Thyroid gland (tissue), 4 donors: ENCODE data around the gene KCNQ1. TPM values are rescaled to one million over a fixed set of nuclear protein-coding genes. Genes with fewer than 3 reads are reported as not detected.
A peak's percentile ranks its signal among the peaks of the same experiment; 100 is the strongest.

Source experiments
- DNase-seq, 2 donors: peaks; one replicate each; pipeline ENCODE4 v3.0.0-alpha.2; 2019
- H3K27ac ChIP-seq, 3 donors: fragments of 200-600 bp; sonication (generic); 1 replicate in 2 of 3; 2 replicates in 1 of 3; pipeline ENCODE4 v1.5.1; 2016 to 2019; ENCODE audit warnings: mild to moderate bottlenecking in 1 of 3, moderate library complexity in 1 of 3
- H3K27me3 ChIP-seq: fragments of 200-600 bp; sonication (generic); one replicate; pipeline ENCODE4 v1.5.1; 2019
- H3K36me3 ChIP-seq, 2 donors: fragments of 200-600 bp; sonication (generic); one replicate each; pipeline ENCODE4 v1.5.1; 2016 to 2019
- H3K4me1 ChIP-seq, 2 donors: fragments of 200-600 bp; sonication (generic); one replicate each; pipeline ENCODE4 v1.5.1; 2017 to 2019
- H3K4me3 ChIP-seq, 3 donors: fragments of 200-600 bp; sonication (generic); replicated peaks in 1 of 3; 1 replicate in 2 of 3; 2 replicates in 1 of 3; pipeline ENCODE4 v1.5.1; 2016; ENCODE audit warnings: mild to moderate bottlenecking in 1 of 3
- H3K9me3 ChIP-seq: fragments of 200-600 bp; sonication (generic); one replicate; pipeline ENCODE4 v1.5.1; 2017
- POLR2A ChIP-seq, 2 donors: fragments of 450-650 bp; IDR thresholded peaks; one replicate each; pipeline ENCODE4 v1.6.1; 2017; ENCODE audit warnings: antibody characterized with exemption in 2 of 2, mild to moderate bottlenecking in 2 of 2, moderate library complexity in 1 of 2
- WGBS, 2 donors: methylation state at CpG; one replicate each; pipeline ENCODE4 v1.1.5; 2017; 5-methylcytosine and 5-hydroxymethylcytosine counted together
- intact Hi-C: fragments of 100-400 bp; cut with DNase I; formaldehyde crosslinking; loops from one replicate; pipeline ENCODE4 v1.15.1; 2023
- total RNA-seq, 4 donors: library from RNA; depleted of rRNA; stranded (reverse); fragments of >200 nt; gene quantifications; one replicate each; pipeline ENCODE4 v1.2.3, GENCODE V29; 2016
- TF ChIP-seq, protein P1 (sequence below), 6 experiments: fragments of 200-600 bp in 3 of 6; fragments of 450-650 bp in 3 of 6; sonication (generic) in 3 of 6; IDR thresholded peaks; one replicate each; pipeline ENCODE4 v1.5.1; 2016 to 2019; ENCODE audit warnings: antibody characterized with exemption in 6 of 6, mild to moderate bottlenecking in 2 of 6, inconsistent platforms in 1 of 6, moderate library complexity in 1 of 6

Gene KCNQ1
- total RNA-seq, 4 donors from 2014 or later = 51.3 to 103 (median 97.8) TPM

DNA sequence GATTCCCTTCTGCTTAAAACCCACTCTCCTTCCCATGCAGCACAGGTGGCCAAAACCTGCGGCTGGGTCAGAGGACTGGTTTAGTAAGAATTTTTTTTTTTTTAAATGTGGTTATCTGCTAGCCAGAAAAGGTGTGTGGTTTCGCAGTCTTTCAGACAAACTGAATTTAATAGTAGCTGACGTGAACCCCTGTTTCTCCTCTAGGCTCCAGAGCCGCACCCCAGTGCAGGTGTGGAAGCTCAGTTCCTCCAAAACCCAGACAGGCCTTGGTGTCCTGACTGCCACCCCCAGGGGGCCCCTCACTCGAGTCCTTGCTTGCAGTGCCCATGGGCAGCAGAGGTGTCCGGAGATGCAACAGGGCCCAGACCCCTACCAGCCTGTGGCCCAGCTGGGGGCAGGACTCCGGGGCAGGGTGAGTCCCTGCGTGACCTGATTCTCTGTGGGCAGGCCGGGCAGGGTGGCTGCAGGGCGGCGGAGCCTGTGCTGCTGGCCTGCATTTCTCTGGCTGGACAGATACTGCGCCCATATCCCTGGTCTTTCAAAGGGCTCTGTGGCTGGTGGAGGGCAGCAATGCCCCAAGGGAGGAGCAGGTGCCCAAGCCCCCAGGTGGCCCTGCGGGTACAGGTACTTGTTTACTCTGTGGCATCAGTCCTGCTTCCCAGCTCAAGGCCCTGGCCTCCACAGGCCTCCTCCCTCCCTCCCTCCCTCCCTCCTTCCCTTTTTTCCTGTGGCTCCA is 15.2 kb downstream of the KCNQ1 start:
- Histone ChIP-seq H3K4me1 (peaks cover 31 to 45% of the 10 kb centered on the region in 2 donors), H3K9me3 (no peaks in the 10 kb centered on the region), H3K36me3 (no peaks in the 10 kb centered on the region), H3K27me3 (no peaks in the 10 kb centered on the region), H3K27ac (peak overlapping the region; percentile 71 to 100 (median 99)), H3K4me3 (no peak overlapping the region)
- peak in 1 of 2 donors; percentile 26 for DNase-seq
- WGBS, 2 donors = 78 to 88% methylated on average over 6 to 8 of the region's 13 CpGs
- no peak for TF ChIP-seq POLR2A (IDR thresholded peaks at IDR 0.05)
- TF ChIP-seq, protein P1, sequence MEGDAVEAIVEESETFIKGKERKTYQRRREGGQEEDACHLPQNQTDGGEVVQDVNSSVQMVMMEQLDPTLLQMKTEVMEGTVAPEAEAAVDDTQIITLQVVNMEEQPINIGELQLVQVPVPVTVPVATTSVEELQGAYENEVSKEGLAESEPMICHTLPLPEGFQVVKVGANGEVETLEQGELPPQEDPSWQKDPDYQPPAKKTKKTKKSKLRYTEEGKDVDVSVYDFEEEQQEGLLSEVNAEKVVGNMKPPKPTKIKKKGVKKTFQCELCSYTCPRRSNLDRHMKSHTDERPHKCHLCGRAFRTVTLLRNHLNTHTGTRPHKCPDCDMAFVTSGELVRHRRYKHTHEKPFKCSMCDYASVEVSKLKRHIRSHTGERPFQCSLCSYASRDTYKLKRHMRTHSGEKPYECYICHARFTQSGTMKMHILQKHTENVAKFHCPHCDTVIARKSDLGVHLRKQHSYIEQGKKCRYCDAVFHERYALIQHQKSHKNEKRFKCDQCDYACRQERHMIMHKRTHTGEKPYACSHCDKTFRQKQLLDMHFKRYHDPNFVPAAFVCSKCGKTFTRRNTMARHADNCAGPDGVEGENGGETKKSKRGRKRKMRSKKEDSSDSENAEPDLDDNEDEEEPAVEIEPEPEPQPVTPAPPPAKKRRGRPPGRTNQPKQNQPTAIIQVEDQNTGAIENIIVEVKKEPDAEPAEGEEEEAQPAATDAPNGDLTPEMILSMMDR (IDR thresholded peaks at IDR 0.05) = no peak
- intact Hi-C loops = no loop called here

- Histone ChIP-seq H3K36me3 (no peaks in the 10 kb centered on the region), H3K27ac (peak overlapping the region; percentile 71 to 100 (median 99)), H3K27me3 (no peaks in the 10 kb centered on the region), H3K4me3 (no peak overlapping the region), H3K4me1 (peaks cover 38 to 52% of the 10 kb centered on the region in 2 donors), H3K9me3 (no peaks in the 10 kb centered on the region)
- TF ChIP-seq, protein P1 (IDR thresholded peaks at IDR 0.05) = no peak
- TF ChIP-seq POLR2A (IDR thresholded peaks at IDR 0.05) = no peak
- intact Hi-C loops = no loop called here
- DNase-seq = peak; percentile 26 to 35
- 83 to 88% methylated on average over 9 to 13 of the region's 15 CpGs for WGBS, 2 donors
Measured at GRCh38 chr11:2460540-2461252, 15.9 kb downstream of the KCNQ1 start.

DNA sequence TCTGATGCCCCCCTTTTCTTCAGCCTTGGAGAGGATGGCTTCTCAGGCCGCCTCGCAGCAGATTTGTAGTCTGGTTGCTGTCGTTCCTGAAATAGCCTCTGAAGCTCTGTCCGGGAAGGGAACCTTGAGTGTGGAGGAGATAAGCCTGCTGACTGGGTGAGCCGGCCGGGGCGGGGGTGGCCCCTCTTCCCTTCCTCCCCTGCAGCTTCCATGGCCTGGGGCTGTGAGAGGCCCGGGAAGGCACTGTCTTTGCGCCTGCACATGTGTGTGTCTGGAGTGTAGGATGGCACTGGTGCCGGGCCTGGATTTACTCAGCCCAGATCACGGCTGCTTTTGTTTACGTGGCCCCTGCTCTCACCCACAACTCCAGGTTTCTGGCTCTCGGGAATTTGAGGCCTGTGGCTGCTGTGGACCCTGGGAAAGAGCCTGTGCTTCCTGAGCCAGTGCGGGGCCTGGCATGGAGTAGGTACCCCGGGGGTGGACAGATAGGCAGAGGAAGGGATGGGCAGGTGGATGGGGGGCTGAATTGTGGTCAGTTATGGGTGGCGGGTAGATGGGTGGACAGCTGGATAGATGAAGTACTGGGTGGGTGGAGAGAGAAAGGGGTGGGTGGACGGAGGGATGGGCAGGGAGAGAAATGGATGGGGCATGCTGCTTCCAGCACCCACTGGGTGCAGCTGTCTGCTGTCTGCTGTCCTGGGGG is 16.6 kb downstream of the KCNQ1 start:
- H3K4me1 ChIP-seq = peaks cover 45 to 59% of the 10 kb centered on the region in 2 donors
- H3K27ac ChIP-seq = peak overlapping the region; percentile 99 to 100 (median 100)
- intact Hi-C loops = no loop called here
- no peaks in the 10 kb centered on the region for H3K9me3 ChIP-seq
- no peaks in the 10 kb centered on the region for H3K36me3 ChIP-seq
- 88 to 89% methylated on average over 16 of the region's 17 CpGs for WGBS, 2 donors
- H3K27me3 ChIP-seq = no peaks in the 10 kb centered on the region
- no peak for TF ChIP-seq POLR2A (IDR thresholded peaks at IDR 0.05)
- TF ChIP-seq, protein P1 (IDR thresholded peaks at IDR 0.05) = no peak
- no peak for DNase-seq
- H3K4me3 ChIP-seq = no peak overlapping the region

DNA sequence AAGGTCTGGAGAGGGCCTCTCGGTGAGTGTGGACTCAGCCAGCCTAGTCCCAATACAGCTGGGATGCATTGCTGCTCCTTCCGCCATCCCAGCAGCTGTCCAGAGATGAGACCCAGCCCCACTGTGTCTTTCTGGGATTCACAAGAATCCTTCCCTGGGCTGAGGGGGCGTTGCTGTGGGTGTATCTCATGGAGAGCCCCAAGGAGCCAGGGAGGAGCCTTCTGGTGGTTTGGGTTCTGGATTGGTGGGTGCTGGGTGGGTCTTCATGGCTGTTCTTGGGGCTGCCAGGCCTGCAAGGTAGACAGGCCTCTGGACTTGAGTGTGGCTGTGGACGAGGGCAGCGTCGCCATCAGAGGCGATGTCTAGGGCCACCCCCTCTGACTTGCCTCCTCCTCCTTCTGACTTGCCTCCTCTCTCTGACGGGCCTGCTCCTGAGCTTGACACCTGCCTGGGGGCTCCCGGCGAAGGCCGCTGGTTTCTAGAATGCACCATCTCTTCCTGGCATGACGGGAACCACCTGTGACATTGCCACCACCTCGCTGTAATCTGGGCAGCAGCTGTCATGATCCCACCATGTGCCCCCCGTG is 17.2 kb downstream of the KCNQ1 start:
- 92 to 94% methylated on average over 13 of the region's 14 CpGs for WGBS, 2 donors
- intact Hi-C loops = no loop called here

More for the DNA sequence above, 17.2 kb downstream of the KCNQ1 start:
- no peak for DNase-seq
- Histone ChIP-seq H3K27ac (peak overlapping the region; percentile 99 to 100 (median 100)), H3K4me1 (peaks cover 45 to 66% of the 10 kb centered on the region in 2 donors), H3K9me3 (no peaks in the 10 kb centered on the region), H3K27me3 (no peaks in the 10 kb centered on the region), H3K4me3 (no peak overlapping the region), H3K36me3 (no peaks in the 10 kb centered on the region)
- TF ChIP-seq POLR2A (IDR thresholded peaks at IDR 0.05) = no peak
- TF ChIP-seq, protein P1 (IDR thresholded peaks at IDR 0.05) = no peak
